IMR-90 (cell line): ENCODE measurements around the gene EIF1B. TPM values are rescaled to one million over a fixed set of nuclear protein-coding genes. Genes with fewer than 3 reads are reported as not detected.

Experiments
- ATAC-seq: fragments of 200-7000 bp; cut with Tn5 transposase; 2 replicates; pipeline ENCODE4 v1.9.1; 2020; ENCODE audit warnings: low read depth, mild to moderate bottlenecking, moderate library complexity
- BruUV-seq: library from RNA; stranded (reverse); fragments of 400-500 nt; replicated peaks from 2 replicates; lab custom pipeline; 2021; lab: Mats Ljungman, UMichigan
- CTCF ChIA-PET: fragments of 300-600 bp; formaldehyde crosslinking; extraction: SDS; loops from one replicate; lab custom pipeline; 2021; ENCODE audit warnings: antibody characterized with exemption; lab: Yijun Ruan, JAX
- POLR2A ChIA-PET: fragments of 300-600 bp; sonication (Branson Sonifier 250); formaldehyde crosslinking; loops from one replicate; lab custom pipeline; 2022; ENCODE audit warnings: antibody characterized with exemption; ENCODE audit not compliant: unreplicated experiment; lab: Charles Lee
- DNase-seq: peaks from one replicate; pipeline ENCODE4 v3.0.0; 2013
- H2AFZ ChIP-seq: replicated peaks from 2 replicates; pipeline ENCODE3; 2013; ENCODE audit warnings: low read length, mild to moderate bottlenecking; ENCODE audit not compliant: poor library complexity
- H2AK5ac ChIP-seq: 2 replicates; pipeline ENCODE4 v1.6.1; 2013; ENCODE audit warnings: low read depth, low read length, inconsistent platforms
- H2AK9ac ChIP-seq: replicated peaks from 2 replicates; pipeline ENCODE3; 2013; ENCODE audit warnings: mild to moderate bottlenecking, low read depth, low read length, moderate library complexity; ENCODE audit not compliant: poor library complexity
- H2BK120ac ChIP-seq: 2 replicates; pipeline ENCODE4 v1.6.1; 2013; ENCODE audit warnings: low read depth, low read length, inconsistent platforms
- H2BK15ac ChIP-seq: 3 replicates; pipeline ENCODE4 v1.6.1; 2013; ENCODE audit warnings: low read depth, low read length, inconsistent platforms
- H2BK20ac ChIP-seq: 2 replicates; pipeline ENCODE4 v1.6.1; 2013; ENCODE audit warnings: low read depth, mild to moderate bottlenecking, inconsistent platforms, low read length, moderate library complexity
- H2BK5ac ChIP-seq: 2 replicates; pipeline ENCODE4 v1.6.1; 2013; ENCODE audit warnings: mild to moderate bottlenecking, low read depth, low read length, inconsistent platforms; ENCODE audit not compliant: poor library complexity, severe bottlenecking
- H3K14ac ChIP-seq: replicated peaks from 2 replicates; pipeline ENCODE4 v1.6.1; 2013; ENCODE audit warnings: low read depth, low read length, inconsistent platforms
- H3K18ac ChIP-seq: 2 replicates; pipeline ENCODE4 v1.6.1; 2013; ENCODE audit warnings: low read depth, low read length, control low read depth
- H3K23ac ChIP-seq: 2 replicates; pipeline ENCODE4 v1.6.1; 2013; ENCODE audit warnings: low read depth, low read length, inconsistent platforms
- H3K27ac ChIP-seq: 2 replicates; pipeline ENCODE4 v1.5.1; 2013; ENCODE audit warnings: mild to moderate bottlenecking, control low read depth, low read length; ENCODE audit not compliant: insufficient read depth
- H3K27me3 ChIP-seq: 2 replicates; pipeline ENCODE4 v1.6.1; 2013; ENCODE audit warnings: low read length; ENCODE audit not compliant: control insufficient read depth, insufficient read depth
- H3K36me3 ChIP-seq: 2 replicates; pipeline ENCODE4 v1.6.1; 2013; ENCODE audit warnings: low read length, mixed read lengths; ENCODE audit not compliant: control insufficient read depth, insufficient read depth
- H3K4ac ChIP-seq: 2 replicates; pipeline ENCODE4 v1.6.1; 2013; ENCODE audit warnings: low read depth, low read length, inconsistent platforms
- H3K4me1 ChIP-seq: 2 replicates; pipeline ENCODE4 v1.6.1; 2013; ENCODE audit warnings: low read length, mixed read lengths; ENCODE audit not compliant: control insufficient read depth, insufficient read depth
- H3K4me2 ChIP-seq: 2 replicates; pipeline ENCODE4 v1.6.1; 2013; ENCODE audit warnings: low read depth, mild to moderate bottlenecking, control low read depth, low read length, moderate library complexity
- H3K4me3 ChIP-seq: 2 replicates; pipeline ENCODE4 v1.5.1; 2013; ENCODE audit warnings: low read depth, mild to moderate bottlenecking, control low read depth, low read length, moderate library complexity; ENCODE audit not compliant: insufficient read depth
- H3K56ac ChIP-seq: 2 replicates; pipeline ENCODE4 v1.6.1; 2013; ENCODE audit warnings: low read length, inconsistent platforms; ENCODE audit not compliant: insufficient read depth; ENCODE audit errors: extremely low read depth
- H3K79me1 ChIP-seq, 2 experiments: 2 replicates each; pipeline ENCODE4 v1.6.1; 2013; ENCODE audit warnings: low read length in 2 of 2, inconsistent platforms in 1 of 2, low read depth in 1 of 2
- H3K9ac ChIP-seq: 2 replicates; pipeline ENCODE4 v1.6.1; 2013; ENCODE audit warnings: low read depth, low read length, control low read depth
- H3K9me1 ChIP-seq: 2 replicates; pipeline ENCODE4 v1.6.1; 2013; ENCODE audit warnings: low read length, inconsistent platforms; ENCODE audit not compliant: insufficient read depth
- H3K9me3 ChIP-seq: 2 replicates; pipeline ENCODE4 v1.6.1; 2013; ENCODE audit warnings: low read length; ENCODE audit not compliant: control insufficient read depth, insufficient read depth
- H4K20me1 ChIP-seq: 2 replicates; pipeline ENCODE4 v1.6.1; 2013; ENCODE audit warnings: low read length, inconsistent platforms; ENCODE audit not compliant: insufficient read depth
- H4K5ac ChIP-seq: 2 replicates; pipeline ENCODE4 v1.6.1; 2013; ENCODE audit warnings: mild to moderate bottlenecking, low read depth, low read length, control low read depth
- H4K8ac ChIP-seq, 2 experiments: 2 replicates each; pipeline ENCODE4 v1.6.1; 2013; ENCODE audit warnings: low read depth in 2 of 2, low read length in 2 of 2, control low read depth in 1 of 2, inconsistent platforms in 1 of 2
- H4K91ac ChIP-seq: 2 replicates; pipeline ENCODE4 v1.6.1; 2013; ENCODE audit warnings: low read depth, low read length, inconsistent platforms; ENCODE audit not compliant: insufficient read depth
- ELK1 ChIP-seq: fragments of 150-350 bp; IDR thresholded peaks from 2 replicates; pipeline ENCODE4 v1.6.1; 2016; ENCODE audit warnings: low read depth, mild to moderate bottlenecking, low read length, moderate library complexity, borderline replicate concordance
- FOS ChIP-seq: fragments of 150-350 bp; IDR thresholded peaks from 2 replicates; pipeline ENCODE4 v1.6.1; 2016; ENCODE audit warnings: low read depth, low read length
- MAZ ChIP-seq: IDR thresholded peaks from 2 replicates; pipeline ENCODE4 v1.6.1; 2012; ENCODE audit warnings: low read depth, mild to moderate bottlenecking, low read length, improper control_type of control experiment, moderate library complexity, borderline replicate concordance
- MXI1 ChIP-seq: IDR thresholded peaks from 2 replicates; pipeline ENCODE4 v1.6.1; 2012; ENCODE audit warnings: low read depth, mild to moderate bottlenecking, low read length, moderate library complexity, borderline replicate concordance
- USF2 ChIP-seq: fragments of 150-350 bp; IDR thresholded peaks from 2 replicates; pipeline ENCODE4 v1.6.1; 2017; ENCODE audit warnings: mild to moderate bottlenecking, antibody characterized with exemption, low read length, low read depth
- WGBS, 2 experiments: methylation state at CpG; one replicate each; pipeline versions ENCODE4 v1.1.5 to v1.1.7; 2013; ENCODE audit warnings: missing lambda C conversion rate in 2 of 2; ENCODE audit not compliant: insufficient read length in 1 of 2; ENCODE audit errors: extremely low coverage in 2 of 2; 5-methylcytosine and 5-hydroxymethylcytosine counted together
- dilution Hi-C: fragments of 300-500 bp; cut with HindIII; formaldehyde crosslinking; loops from one replicate; pipeline ENCODE4 v1.14.3; 2018; ENCODE audit warnings: low sequenced_read_pairs; ENCODE audit not compliant: unreplicated experiment
- in situ Hi-C: fragments of 300-500 bp; cut with MboI; formaldehyde crosslinking; loops from 3 replicates; pipeline ENCODE4 v1.14.3; 2019; ENCODE audit warnings: low sequenced_read_pairs, inconsistent platforms, mixed read lengths
- intact Hi-C: fragments of 100-400 bp; cut with micrococcal nuclease; formaldehyde crosslinking; loops from 2 replicates; pipeline ENCODE4 v1.10.0; 2022
- polyA plus RNA-seq, 3 experiments: library from polyadenylated mRNA; depleted of rRNA; stranded (reverse); fragments of >200 nt; gene quantifications; 2 replicates each; pipeline ENCODE4 v1.2.3, GENCODE V29; 2012; ENCODE audit warnings: low replicate concordance in 1 of 3
- total RNA-seq: library from RNA; depleted of rRNA; stranded (reverse); fragments of >200 nt; gene quantifications from 2 replicates; pipeline ENCODE4 v1.2.3, GENCODE V29; 2012
- TF ChIP-seq, protein P1 (sequence below): conservative IDR thresholded peaks from 2 replicates; pipeline ENCODE4 v1.5.1; 2012; ENCODE audit warnings: mild to moderate bottlenecking, low read depth, low read length, improper control_type of control experiment

The EIF1B gene
- total and polyA plus RNA-seq, 2 of the 4 experiments (the other 2 are of a cell fraction), result 11.3 to 25.9 TPM

- TF ChIP-seq MAZ, result no peak
Measured at GRCh38 chr3:40337136-40338108, 27.9 kb downstream of the EIF1B start (continued).

DNA sequence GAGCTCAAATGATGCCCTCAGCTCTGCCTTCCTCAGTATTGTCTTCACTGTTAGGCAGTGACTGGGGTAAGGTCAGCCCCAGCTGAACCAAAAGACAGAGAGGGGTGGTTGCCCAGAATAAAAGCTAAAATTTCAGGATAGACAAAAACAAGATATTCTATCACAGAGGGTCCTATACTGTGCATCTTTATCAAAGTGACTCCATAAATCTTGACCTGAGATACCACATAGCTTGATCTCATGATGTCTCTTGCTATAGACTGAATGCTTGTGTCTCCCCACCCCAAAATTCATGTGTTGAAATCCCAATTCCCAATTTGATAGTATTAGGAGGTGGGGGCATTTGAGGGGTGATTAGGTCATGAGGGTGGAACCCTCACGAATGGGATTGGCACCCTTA, 30.4 kb downstream of the EIF1B start:
- WGBS, 2 experiments, result no CpG with 5 or more reads among the region's 1 CpG
- Histone ChIP-seq H3K4me1 (no peaks in the 10 kb centered on the region), H3K4me2 (no peak overlapping the region), H3K4me3 (no peak overlapping the region), H2AK5ac (no peak overlapping the region), H3K56ac (no peak overlapping the region), H4K20me1 (no peaks in the 10 kb centered on the region), H3K23ac (no peak overlapping the region), H3K36me3 (no peaks in the 10 kb centered on the region), H3K27ac (no peak overlapping the region), H2BK15ac (no peak overlapping the region), H2BK5ac (no peak overlapping the region), H3K14ac (no peak overlapping the region), H4K8ac (no peak overlapping the region), H3K9ac (no peak overlapping the region), H3K9me3 (no peaks in the 10 kb centered on the region), H3K4ac (no peak overlapping the region), H2BK120ac (no peak overlapping the region), H4K5ac (no peak overlapping the region), H3K27me3 (no peaks in the 10 kb centered on the region), H4K91ac (no peak overlapping the region), H3K79me1 (no peaks in the 10 kb centered on the region), H3K18ac (no peak overlapping the region), H2BK20ac (no peak overlapping the region), H2AFZ (no peak overlapping the region), H2AK9ac (no peak overlapping the region), H3K9me1 (no peaks in the 10 kb centered on the region)
- BruUV-seq, result no TSS peak
- no peak for DNase-seq
- intact Hi-C loops, result no loop called here
- in situ Hi-C loops, result loop anchor here (25.0 kb wide), 2 partner anchors 247 to 847 kb away; partner anchors contain the start of gene CTNNB1
- ChIA-PET POLR2A (no interaction called here), CTCF (no interaction called here)
- no peak for ATAC-seq
- TF ChIP-seq USF2 (no peak), FOS (no peak), MXI1 (no peak), ELK1 (no peak)
- TF ChIP-seq, protein P1, sequence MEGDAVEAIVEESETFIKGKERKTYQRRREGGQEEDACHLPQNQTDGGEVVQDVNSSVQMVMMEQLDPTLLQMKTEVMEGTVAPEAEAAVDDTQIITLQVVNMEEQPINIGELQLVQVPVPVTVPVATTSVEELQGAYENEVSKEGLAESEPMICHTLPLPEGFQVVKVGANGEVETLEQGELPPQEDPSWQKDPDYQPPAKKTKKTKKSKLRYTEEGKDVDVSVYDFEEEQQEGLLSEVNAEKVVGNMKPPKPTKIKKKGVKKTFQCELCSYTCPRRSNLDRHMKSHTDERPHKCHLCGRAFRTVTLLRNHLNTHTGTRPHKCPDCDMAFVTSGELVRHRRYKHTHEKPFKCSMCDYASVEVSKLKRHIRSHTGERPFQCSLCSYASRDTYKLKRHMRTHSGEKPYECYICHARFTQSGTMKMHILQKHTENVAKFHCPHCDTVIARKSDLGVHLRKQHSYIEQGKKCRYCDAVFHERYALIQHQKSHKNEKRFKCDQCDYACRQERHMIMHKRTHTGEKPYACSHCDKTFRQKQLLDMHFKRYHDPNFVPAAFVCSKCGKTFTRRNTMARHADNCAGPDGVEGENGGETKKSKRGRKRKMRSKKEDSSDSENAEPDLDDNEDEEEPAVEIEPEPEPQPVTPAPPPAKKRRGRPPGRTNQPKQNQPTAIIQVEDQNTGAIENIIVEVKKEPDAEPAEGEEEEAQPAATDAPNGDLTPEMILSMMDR, result no peak
- dilution Hi-C loops, result no loop called here
